Iris pigment epithelial cell (primary cell): ENCODE data around the gene ARID5B.

Experiments
- DNase-seq: peaks from one replicate; pipeline ENCODE4 v3.0.0-alpha.2; 2011; ENCODE audit warnings: low read depth

ARID5B gene

DNA sequence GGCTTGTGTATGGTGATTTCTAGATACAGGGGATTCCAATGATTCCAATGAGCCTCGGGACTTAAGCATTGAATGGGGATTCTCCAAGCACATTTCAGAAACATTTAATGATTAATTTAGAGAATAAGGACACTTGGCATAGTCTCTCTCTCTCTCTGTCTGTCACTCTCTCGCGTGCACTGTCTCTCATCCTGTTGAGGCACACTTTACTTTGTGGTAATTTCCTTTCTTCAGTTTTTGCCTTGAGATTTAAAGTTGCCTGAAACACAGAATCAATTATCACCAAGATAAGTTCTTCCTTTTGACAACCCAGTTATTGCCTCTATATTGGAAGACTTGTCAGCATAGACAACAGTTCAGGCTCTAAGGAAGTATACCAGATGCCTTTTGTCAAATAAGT is 131.6 kb downstream of the ARID5B start:
- DNase-seq: no peak

DNA sequence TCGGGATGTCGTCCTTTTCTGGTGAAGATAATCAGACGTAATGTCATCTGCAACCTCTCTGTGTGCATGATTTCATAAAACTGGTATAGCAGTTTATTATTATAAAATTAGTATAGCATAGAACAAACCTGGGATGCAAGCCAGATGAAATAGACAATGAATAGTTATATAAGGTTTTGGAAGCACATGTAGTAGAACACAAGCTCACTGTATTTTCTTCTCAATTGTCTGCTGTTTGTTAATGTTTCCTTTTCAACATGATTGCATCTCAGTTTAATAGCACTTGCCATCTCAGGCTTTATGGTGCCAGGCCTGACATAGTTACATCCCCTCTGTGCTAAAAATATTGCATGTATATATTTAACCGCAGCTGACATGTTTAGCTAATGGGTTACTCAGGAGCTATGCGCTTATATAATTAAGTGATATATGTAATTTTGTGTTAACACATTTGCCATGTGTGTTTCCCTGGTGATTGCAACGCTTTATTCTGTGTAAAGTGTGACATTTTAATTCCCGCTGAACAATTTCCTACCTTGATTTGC is 132.7 kb downstream of the ARID5B start:
- no peak for DNase-seq

DNA sequence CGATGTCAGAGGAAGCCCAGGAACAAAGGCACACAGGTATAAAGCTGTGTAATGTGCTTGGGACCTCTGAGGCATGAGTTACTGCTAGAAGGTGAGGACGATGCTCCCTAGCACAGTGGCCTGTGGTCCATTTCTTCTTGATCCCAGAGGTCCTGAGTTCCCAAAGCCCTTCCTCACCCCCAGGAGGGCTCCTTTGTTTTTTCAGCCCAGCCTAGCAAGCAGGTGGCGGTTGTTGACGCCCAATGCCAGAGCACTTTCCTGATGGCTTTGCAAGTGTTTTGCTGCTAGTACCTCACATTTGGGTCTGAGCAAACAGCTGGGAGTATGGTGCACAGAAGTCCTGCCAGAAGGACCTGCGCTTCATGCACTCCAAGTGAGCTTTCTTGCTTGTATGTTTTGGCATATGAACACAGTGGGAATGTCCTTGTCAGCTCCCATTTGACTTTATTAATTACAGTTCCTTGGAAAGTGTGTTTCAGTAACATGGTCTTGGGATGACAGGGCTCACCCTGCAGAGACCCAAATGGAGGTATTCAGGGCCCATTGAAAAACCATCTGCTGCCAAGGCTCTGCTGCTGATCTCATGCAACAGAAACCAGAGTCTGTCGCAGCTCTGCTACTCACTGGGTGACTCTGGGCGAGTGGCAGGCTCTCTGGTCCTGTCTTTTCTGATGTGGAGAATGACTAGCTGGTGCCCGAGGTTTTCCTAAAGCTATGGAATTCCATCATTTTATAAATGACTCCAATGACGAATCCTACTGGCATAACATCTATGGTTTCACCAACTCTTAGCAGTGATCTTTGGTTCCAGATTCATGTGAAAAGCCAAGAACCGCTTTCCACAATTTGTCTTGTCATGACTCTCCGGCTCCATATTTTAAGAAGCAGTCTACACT is 134.9 kb downstream of the ARID5B start:
- no peak for DNase-seq

DNA sequence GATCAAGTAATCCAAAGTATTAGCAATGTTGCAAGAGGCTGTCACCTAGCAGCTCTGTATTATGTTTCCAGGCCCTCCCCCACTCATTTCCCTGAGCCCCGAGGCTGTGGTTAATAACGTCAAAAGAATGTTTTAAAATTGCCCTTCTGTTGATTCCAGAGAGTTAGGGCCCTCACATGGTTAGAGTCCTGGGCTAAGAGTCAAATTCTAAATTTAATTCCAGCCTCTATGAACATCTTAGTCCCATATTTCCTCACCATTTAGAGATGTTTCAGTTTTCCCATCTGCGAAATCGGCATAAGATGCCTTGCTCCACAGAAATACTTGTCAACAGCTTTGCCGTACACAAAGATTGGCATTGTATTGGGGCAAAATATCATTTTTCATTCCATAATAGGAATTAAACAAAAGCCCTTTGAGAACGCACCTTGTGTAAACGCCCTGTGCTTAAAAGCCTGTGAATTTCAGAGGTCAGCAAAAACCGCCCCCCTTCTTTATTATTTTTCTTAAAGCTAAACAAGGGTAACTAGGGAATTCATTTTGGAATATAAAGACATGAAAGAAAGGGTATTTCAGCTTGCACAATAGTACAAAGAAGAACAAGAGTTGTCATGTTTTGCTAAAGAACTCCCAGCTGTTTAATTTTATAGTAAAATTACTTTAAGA is 135.8 kb downstream of the ARID5B start:
- DNase-seq: peak; percentile 86

DNA sequence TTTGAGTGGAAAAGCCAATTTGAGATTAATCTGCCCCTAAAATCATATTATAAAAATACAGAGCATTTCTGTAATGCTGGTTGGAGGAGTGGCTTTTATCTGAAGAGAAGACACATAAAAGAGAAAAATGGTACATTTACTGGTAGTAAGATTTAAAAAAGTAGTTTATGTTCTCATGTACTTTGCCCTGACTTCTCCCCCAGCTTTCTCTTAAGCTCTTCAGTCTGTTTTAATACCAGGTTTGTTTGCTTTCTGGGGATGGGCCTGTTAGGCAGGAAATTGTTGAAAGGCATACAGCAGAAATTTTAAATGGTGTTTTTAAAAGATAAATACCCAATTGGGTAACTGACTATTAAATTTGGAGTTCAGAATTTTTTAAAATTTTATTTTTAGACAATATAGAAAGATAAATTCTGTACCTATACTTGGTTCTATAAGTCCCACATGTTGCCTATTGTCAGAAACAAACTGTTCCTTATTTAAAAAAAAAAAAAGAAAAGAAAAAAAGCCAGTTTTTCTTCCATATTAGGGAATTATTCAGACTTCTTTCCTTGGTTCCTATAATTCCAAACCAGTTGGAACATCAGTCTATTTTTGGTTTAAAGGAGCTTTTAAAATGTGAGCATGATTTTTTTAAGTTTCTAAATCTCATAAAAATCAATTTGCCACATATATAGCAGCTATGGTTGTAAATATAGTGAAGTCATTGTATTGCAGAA is 136.6 kb downstream of the ARID5B start:
- DNase-seq: no peak

DNA sequence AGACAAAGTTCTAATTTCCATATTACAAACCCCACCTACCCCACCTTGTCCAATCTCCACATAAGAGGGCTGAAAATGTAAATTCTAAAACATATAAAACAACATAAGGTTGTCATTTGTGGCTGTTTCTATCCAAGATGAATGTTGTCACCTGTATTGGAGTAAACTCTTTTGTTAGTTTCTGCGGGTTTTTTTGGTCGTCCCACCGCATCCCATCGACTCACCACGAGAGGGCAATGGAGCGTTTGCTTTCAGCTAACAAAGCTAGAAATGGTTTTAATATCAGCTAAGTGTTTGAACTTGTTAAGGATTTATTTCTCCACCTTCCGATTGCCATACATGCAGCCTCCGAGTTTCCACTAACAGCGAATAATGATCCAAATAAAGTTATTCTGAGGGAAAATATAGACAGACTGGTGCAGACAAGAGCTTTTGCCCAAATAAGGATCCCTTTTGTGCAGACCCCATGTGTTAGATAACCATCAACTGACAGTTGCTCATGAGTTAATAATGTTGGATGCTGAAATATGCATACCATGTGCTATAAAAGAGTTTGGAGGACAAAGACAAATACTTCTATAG is 137.2 kb downstream of the ARID5B start:
- DNase-seq: peak; percentile 82

DNA sequence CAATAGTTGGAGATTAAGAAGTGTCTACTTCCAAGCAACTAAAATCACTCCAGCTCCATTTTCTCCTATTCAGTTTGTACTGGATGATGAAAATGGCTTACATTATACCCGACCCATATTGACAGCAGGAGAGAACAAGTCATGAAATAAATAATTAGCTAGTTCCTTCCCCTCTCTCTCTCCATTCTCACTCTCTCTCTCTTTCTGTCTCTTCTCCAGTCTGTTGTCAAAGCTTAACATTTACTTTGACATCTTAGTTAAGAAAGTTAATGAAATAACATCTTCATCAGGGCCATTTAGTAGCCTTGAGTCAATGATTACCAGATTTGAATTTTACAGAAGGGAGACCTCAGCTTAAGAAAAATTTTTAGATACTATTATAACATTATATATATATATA is 138.5 kb downstream of the ARID5B start:
- no peak for DNase-seq

DNA sequence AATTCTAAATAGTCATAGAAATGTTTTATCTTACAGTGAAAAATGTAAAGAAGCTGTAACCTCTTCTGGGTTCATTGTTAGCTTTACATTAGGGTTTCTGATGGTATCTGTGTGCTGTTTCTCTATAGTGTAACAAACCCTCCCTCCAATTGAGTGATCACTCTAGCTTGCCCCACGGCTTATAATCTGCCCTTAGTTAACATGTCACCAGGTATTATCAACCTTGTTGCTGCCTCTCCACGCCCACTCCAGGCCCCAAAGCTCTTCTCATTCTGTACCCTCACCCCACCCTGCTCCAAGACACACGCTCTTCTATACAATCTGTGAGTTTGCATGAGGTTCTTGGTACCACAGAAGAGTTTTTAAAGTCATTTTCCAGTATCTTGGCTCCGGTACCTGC is 139.4 kb downstream of the ARID5B start:
- no peak for DNase-seq

DNA sequence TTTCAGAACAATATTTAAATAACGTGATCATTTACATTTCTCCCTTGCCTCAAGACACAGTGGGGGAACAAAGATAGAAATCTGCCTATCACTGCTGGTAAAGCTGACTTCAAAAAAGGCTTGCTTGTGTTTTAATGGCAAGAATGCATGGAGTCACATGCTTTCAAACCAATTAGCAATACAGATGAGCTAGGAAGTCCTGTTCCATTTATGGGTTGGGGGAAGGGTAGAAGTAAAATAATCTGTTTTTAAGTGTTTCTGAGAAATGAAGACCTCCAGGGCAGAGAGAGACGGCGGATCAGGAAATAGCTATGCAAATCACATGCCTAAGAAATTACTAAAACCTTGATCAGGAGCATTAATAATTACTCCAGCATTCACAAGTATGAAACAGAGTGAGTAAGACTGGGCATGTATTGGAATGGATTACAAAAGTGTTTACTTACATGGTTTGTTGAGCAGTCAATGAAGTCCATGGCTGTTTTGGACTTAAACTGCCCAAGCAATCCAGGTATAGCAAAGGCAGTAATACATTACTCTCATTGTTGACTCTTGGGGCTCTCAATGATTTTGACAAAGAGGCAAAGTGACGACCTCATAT is 142.0 kb downstream of the ARID5B start:
- DNase-seq: peak; percentile 83

DNA sequence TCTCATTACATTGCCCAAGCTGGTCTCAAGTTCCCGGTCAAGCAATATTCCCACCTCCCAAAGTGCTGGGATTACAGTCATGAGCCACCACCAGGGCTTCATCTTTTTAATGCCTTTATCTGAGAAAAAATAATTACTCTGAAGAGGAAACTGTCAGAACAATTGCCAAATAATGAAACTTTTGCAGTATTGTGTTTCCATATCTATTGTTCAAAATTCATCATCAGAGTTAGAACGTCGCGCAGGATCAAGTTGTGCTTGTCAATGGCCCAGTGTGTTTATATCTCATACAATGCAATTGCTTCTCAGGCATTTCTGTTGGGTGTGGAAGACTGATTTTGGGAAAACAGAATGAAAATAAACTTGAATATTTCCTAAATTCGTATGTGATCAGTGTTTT is 143.1 kb downstream of the ARID5B start:
- DNase-seq: no peak

DNA sequence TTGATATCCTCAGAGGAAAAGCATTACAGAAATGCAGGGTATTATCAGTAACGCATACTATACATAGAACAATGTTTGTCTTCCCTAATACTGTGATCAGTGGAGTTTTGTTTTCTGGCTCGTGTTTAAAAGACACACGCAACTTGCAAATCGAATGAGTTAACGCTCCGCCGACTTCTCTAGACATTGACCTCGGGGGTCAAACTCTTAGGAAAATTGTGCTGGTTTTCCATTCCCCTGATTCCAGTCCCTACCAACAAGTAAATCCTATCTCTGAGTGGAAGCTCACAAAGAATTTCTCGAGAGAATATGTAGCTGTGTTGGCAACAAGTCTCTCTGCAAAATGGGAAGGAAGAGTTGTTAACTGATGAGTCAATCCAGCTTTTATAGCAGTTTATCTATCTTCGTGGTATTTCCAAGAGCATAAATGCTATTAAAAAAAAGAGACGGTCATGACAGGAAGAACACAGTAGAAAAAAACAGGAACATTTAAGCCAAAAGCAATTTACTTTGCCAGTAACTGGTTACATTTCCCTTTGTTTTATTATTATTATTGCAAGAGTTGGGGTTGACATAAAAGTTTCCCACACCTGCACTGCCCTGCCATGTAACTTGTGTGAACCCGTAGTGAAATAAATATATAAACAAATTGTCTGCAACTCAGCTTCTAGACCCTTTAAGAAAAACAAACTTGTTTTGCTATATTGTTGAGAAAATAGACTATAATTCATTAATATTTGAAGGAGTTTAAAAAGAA is 144.4 kb downstream of the ARID5B start:
- DNase-seq: peak; percentile 97

DNA sequence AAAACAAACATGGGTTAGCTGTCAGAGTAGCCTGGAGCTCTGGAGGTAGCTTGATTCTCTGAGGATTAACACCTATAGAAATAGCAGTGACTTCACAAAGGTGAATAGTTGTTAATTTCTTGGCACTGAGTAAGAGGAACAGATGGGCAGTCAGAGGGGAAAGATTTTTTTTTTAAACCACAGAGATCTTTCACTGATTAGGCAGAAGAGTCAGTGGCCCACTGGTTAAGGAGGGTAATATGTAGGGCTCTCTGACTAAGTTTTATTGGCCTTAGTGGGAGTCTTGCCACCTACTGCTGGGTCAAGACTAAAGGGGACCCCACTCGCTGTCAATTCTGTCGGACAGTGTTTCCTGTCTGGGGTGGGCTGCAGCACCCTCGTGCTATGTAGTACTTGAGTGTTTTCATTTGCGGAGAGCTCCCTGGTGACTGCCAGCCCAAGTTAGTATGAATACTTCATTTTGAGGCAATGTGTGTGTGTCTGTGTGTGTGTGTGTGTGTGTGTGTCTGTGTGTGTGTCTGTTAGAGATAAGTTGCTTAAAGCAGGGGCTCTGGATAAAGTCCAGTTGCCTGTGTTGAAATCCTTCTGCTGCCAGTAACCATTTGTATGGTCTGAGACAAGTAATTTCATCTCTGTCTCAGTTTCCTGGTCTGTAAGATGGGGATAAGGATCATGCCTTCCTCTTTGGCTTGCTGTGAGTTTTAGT is 145.2 kb downstream of the ARID5B start:
- peak; percentile 89 for DNase-seq

DNA sequence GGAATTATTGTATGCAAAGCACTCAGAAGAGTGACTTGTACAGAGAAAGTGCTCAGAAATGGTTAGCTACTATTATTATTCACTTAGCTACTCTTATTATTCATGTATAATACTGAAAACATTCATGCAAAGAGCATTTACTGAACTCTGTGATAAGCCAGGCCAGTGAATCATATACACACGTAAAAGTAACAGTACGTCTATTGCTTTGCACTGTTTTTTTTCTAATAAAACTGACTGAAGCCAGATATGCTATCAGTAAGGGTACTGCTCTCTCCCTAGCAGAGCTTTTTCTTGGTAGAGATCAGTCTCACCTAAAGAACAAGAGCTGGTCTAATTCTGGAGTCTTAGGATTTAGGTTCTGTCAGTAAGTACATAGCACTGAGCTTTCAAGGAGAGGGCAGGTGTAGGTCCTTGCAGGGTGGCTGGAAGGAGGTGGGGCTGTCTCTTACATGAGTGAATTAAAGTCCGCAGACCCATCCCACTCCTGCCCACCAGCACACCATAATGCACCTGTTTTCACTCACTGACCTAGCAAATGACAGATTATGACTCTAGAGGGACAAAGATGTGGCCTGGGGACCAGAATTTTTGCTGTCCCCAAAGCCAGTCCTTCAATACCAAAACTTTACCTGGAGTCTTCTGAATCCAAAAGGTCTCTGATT is 145.9 kb downstream of the ARID5B start:
- DNase-seq: peak; percentile 81

DNA sequence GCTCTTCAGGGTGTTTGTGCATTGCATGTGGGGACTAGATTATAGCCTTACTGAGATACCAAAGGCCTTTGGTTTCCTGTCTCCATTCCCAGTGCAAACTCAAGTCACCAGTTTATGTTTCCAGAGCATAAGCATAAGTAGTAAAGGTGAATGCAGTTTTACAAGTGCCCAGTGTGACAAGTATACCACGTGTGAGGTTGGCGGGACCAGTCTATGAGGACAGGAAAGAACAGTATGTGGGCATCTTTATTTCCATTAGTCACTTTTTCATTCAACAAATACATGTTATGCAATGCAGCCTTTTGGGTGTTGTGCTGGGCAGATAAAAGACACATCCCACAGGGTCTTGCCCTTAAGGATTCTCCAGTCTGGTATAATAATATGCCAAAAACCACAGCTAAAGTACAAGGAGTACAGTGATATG is 146.5 kb downstream of the ARID5B start:
- DNase-seq: no peak

DNA sequence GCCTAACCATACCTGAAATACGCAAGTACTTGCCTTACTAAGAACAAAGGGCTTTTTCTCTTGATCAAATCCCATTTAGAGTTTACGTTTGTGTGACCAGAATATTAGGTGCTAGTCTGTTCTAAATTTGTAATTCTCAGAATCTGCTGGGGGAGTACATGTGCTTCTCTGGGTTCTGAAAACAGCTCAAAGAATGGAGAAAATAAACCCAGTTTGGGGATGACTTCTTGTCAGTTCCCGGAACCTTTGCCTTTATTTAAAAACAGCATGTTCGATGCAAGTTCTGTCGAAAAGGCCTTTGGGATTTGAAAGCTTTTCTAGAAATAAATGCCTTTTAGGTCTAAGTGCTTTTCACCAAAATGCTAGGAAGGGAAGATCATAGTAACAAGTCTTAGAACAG is 147.0 kb downstream of the ARID5B start:
- DNase-seq: no peak

DNA sequence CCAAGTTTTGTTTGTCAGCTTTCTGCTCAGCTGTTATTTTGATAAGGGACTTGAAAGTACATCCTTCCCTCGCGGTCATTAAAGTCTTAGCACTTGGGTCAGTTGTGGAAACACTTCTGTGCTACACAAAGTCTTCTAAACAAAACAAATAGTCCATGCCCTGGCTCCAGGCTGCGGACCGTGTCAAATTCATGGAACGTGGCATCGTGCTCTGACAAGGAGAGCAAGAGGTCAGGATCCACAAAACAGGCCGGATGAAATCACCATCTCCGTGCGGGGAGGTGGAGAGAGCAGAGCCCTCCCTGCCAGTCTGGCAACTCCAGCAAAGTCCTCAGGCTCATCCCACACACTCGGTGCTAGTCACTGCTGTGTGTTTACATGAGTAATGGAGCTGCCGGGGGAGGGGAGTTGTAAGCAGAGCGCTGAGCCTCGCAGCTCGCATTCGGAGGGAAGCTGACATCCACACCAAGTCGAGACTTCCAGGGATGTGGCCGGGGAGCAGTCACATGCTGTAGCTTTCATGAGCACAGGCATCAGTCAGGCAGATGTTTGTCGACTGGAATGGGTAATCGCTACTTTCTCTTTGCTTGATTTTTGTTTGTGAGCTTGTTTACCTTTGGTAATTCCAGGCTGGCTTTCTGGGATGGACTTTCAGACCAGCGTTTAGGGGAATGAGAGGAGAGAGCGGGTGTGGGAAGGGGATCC is 147.6 kb downstream of the ARID5B start:
- DNase-seq: peak; percentile 99

DNA sequence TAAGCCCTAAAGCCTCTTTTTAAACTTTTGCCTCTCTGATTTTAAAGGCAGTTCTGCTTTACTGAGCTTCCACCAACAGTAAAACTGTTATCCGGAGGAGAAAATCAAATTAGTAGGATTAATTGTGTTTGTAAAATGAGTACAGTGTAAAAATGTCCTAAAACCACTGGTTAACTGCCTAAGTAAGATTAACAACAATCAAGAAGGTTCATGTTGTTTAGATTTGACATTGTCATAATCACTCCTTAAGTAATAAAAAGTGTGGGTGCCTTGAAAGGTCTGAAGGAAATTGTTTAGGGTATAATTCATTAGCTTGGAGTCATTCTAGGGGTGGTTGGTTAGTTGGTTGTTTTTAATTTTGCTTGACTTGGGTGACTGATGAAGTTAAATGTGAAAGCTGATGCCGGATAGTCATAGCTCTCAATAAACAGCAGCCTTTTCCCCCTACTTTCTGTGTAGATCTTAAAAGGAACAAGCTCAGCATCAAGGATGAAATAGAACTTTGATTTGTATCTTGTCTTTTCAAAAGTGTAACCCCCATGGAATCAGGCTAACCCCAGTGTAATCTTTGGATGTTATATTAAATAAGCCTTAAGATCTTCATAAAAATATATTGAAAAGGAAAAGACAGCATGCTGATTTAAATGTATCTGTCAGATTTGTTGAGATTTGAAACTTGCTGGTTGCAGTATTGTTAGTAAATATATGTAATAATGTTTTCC is 148.3 kb downstream of the ARID5B start:
- no peak for DNase-seq

DNA sequence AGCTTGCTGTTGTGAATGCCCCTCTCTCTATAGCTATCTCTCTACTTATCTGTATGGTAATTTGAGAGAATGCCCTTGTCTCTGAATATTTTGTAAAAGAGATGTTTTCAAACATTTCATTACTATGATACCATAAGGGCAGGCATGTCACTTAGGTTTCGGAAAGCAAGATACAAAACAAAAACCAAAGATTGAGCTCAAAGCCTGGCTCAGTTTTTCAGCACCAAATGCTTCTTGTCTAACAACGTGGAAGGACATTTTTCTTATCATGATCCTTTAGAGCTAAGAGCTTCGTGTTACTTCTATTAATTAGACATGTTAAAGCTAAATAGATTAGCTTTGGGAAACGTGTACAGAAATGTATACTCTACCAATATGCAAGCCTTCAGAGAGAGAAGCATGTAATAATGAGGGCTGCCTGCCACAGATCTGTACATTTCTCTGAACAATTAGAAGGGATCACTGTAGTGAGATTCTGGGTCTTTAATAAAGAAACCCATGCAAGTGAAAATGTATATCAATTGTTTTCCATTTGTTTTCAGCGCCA is 148.9 kb downstream of the ARID5B start:
- DNase-seq: no peak
